K562 (cell line): ENCODE measurements around the gene GNAZ. TPM values are rescaled to one million over a fixed set of nuclear protein-coding genes. Genes with fewer than 3 reads are reported as not detected.

ENCODE experiments used
- ARID3B ChIP-seq: fragments of 250-450 bp; sonication (Bioruptor Pico); IDR thresholded peaks from 2 replicates; pipeline ENCODE4 v1.4.0; 2020; ENCODE audit warnings: borderline replicate concordance
- ARNT ChIP-seq, 2 experiments: fragments of 450-650 bp; IDR thresholded peaks; 2 replicates each; pipeline ENCODE4 v1.6.1; 2016; ENCODE audit warnings: mild to moderate bottlenecking in 1 of 2
- BCL6 ChIP-seq: fragments of 250-450 bp; sonication (Bioruptor Pico); IDR thresholded peaks from 2 replicates; pipeline ENCODE4 v1.4.0; 2020
- C11orf30 ChIP-seq: fragments of 450-650 bp; IDR thresholded peaks from 2 replicates; pipeline ENCODE4 v1.6.1; 2016; ENCODE audit warnings: low read depth, mild to moderate bottlenecking
- ERF ChIP-seq: fragments of 450-650 bp; formaldehyde crosslinking; IDR thresholded peaks from 2 replicates; pipeline ENCODE4 v1.4.0; 2020; ENCODE audit warnings: mild to moderate bottlenecking, mixed read lengths
- FOXP1 ChIP-seq: sonication (generic); formaldehyde crosslinking; IDR thresholded peaks from 2 replicates; pipeline ENCODE4 v1.8.0; 2022; ENCODE audit warnings: mild to moderate bottlenecking, missing genetic modification reagents
- HDGF ChIP-seq: fragments of 450-650 bp; IDR thresholded peaks from 2 replicates; pipeline ENCODE4 v1.6.1; 2016
- LCOR ChIP-seq: sonication (generic); formaldehyde crosslinking; IDR thresholded peaks from 2 replicates; pipeline ENCODE4 v1.8.0; 2022; ENCODE audit warnings: mild to moderate bottlenecking, missing genetic modification reagents
- MAFG ChIP-seq: fragments of 450-650 bp; conservative IDR thresholded peaks from 2 replicates; pipeline ENCODE4 v1.6.1; 2016; ENCODE audit warnings: missing genetic modification characterization, missing compliant biosample characterization
- MCM7 ChIP-seq, 2 experiments: fragments of 450-650 bp; IDR thresholded peaks; 2 replicates each; pipeline ENCODE4 v1.6.1; 2016 to 2018
- MYC ChIP-seq, 2 experiments: fragments of 250-450 bp in 1 of 2; sonication (Bioruptor Pico) in 1 of 2; IDR thresholded peaks; 2 replicates each; pipeline versions ENCODE4 v1.5.1 to v1.6.1; 2012 to 2021; ENCODE audit warnings: low read depth in 2 of 2, borderline replicate concordance in 1 of 2, improper control_type of control experiment in 1 of 2, low read length in 1 of 2, mild to moderate bottlenecking in 1 of 2, moderate library complexity in 1 of 2
- NCOA4 ChIP-seq: fragments of 450-650 bp; IDR thresholded peaks from 2 replicates; pipeline ENCODE4 v1.6.1; 2018; ENCODE audit warnings: mild to moderate bottlenecking; ENCODE audit not compliant: partially characterized antibody
- NUFIP1 ChIP-seq: fragments of 450-650 bp; IDR thresholded peaks from 2 replicates; pipeline ENCODE4 v1.6.1; 2018; ENCODE audit not compliant: partially characterized antibody
- POLR2B ChIP-seq: fragments of 450-650 bp; IDR thresholded peaks from 2 replicates; pipeline ENCODE4 v1.6.1; 2018; ENCODE audit warnings: low read depth; ENCODE audit not compliant: partially characterized antibody
- SMAD1 ChIP-seq: fragments of 150-350 bp; IDR thresholded peaks from 2 replicates; pipeline ENCODE4 v1.6.1; 2014; ENCODE audit warnings: low read length, low read depth; ENCODE audit not compliant: partially characterized antibody
- SMARCB1 ChIP-seq: IDR thresholded peaks from 2 replicates; pipeline ENCODE4 v1.6.1; 2011; ENCODE audit warnings: improper control_type of control experiment, low read depth; ENCODE audit not compliant: insufficient read length
- SMARCE1 ChIP-seq: fragments of 450-650 bp; IDR thresholded peaks from 2 replicates; pipeline ENCODE4 v1.7.1; 2016; ENCODE audit warnings: mild to moderate bottlenecking
- SREBF2 ChIP-seq: sonication (generic); formaldehyde crosslinking; IDR thresholded peaks from 2 replicates; pipeline ENCODE4 v1.4.0; 2020; ENCODE audit warnings: mild to moderate bottlenecking, missing genetic modification reagents
- TAF15 ChIP-seq: fragments of 200-400 bp; formaldehyde crosslinking; IDR thresholded peaks from 2 replicates; pipeline ENCODE4 v1.6.1; 2017; ENCODE audit warnings: mild to moderate bottlenecking, low read depth, low read length, moderate library complexity
- ZC3H11A ChIP-seq: IDR thresholded peaks from 2 replicates; pipeline ENCODE4 v1.6.1; 2012; ENCODE audit warnings: low read depth, low read length, improper control_type of control experiment
- ZFP1 ChIP-seq: fragments of 450-650 bp; formaldehyde crosslinking; IDR thresholded peaks from 2 replicates; pipeline ENCODE4 v1.4.0; 2020; ENCODE audit warnings: mild to moderate bottlenecking, mixed read lengths
- ZNF184 ChIP-seq: sonication (generic); formaldehyde crosslinking; IDR thresholded peaks from 2 replicates; pipeline ENCODE4 v1.5.0; 2020; ENCODE audit warnings: missing genetic modification reagents
- ZNF551 ChIP-seq: fragments of 250-450 bp; sonication (Bioruptor Pico); IDR thresholded peaks from 2 replicates; pipeline ENCODE4 v1.5.0; 2021; ENCODE audit warnings: mild to moderate bottlenecking, moderate library complexity
- ZNF764 ChIP-seq: fragments of 250-450 bp; sonication (Bioruptor Pico); IDR thresholded peaks from 2 replicates; pipeline ENCODE4 v1.4.0; 2020; ENCODE audit warnings: low read depth, mild to moderate bottlenecking, moderate library complexity
- polyA plus RNA-seq, 8 experiments: library from polyadenylated mRNA; depleted of rRNA in 4 of 8; stranded (reverse) in 5 of 8; unstranded in 3 of 8; fragments of >200 nt; fragmentation: Nextera tagmentation in 2 of 8; fragmentation: Illumina TruSeq in 1 of 8; extraction: Ambion mirVana in 2 of 8; extraction: Trizol in 1 of 8; gene quantifications; 2 replicates each; pipeline versions ENCODE4 v1.2.1 to v1.2.3, GENCODE V29; 2011 to 2014; ENCODE audit warnings: inconsistent platforms in 1 of 8, missing spikeins in 1 of 8
- total RNA-seq, 7 experiments: library from RNA; depleted of rRNA in 6 of 7; stranded (reverse); fragments of >200 nt in 6 of 7; fragmentation: Illumina TruSeq in 2 of 7; extraction: Trizol in 2 of 7; gene quantifications; 2 replicates each; pipeline versions ENCODE4 v1.2.1 to v1.2.3, GENCODE V29; 2011 to 2021; ENCODE audit warnings: low replicate concordance in 1 of 7
- TF ChIP-seq, protein P1 (sequence below): sonication (generic); formaldehyde crosslinking; IDR thresholded peaks from 2 replicates; pipeline ENCODE4 v1.5.0; 2020; ENCODE audit warnings: missing genetic modification reagents
- TF ChIP-seq, protein P2 (sequence below): sonication (generic); formaldehyde crosslinking; IDR thresholded peaks from 2 replicates; pipeline ENCODE4 v1.8.0; 2022; ENCODE audit warnings: missing genetic modification reagents, mild to moderate bottlenecking, borderline replicate concordance

GNAZ gene
- total and polyA plus RNA-seq, 9 of the 15 experiments (the other 6 are each of a cell fraction or from before 2014, with no cell fraction given) = 0.04 to 0.22 (median 0.13) TPM; not detected in 3

DNA sequence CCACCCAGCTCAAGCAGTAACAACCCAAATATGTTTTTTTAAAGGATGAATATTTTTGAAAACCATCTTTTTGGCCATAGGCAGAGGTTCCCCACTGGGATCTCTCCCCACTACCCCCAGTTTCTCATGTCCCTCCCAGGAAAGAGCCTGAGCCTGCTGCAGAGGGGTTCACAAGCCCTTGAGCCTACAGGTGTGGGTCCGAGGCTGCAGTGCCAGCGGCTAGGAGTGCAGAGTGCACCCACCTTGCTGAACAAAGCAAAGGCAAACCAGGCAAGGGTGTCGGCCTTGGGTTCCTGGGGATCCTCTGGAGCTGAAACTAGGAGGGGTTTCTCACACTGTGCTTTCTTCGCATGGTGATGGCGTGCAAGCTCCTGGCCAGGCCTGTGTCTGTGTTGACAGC, 35.0 kb downstream of the GNAZ start (continued):
- TF ChIP-seq MYC (IDR thresholded peaks at IDR 0.05; ENCODE audit: low read depth, low read length) (no peak), MYC (CRISPR knock-in tag; IDR thresholded peaks at IDR 0.05; ENCODE audit: borderline replicate concordance, low read depth) (no peak), ZNF184 (CRISPR knock-in tag) (peak; percentile 34; the same call in 1 of the 2 replicates), SREBF2 (CRISPR knock-in tag) (no peak), FOXP1 (CRISPR knock-in tag) (no peak), HDGF (no peak), ZFP1 (CRISPR knock-in tag) (no peak), SMARCE1 (no peak), ERF (CRISPR knock-in tag) (no peak), SMARCB1 (no peak), ARID3B (CRISPR knock-in tag) (no peak), MCM7 (IDR thresholded peaks at IDR 0.05) (peak in 1 of 2 experiments; percentile 75; a peak in 1 of 4 replicates), MAFG (tag) (no peak), C11orf30 (no peak), ZNF551 (CRISPR knock-in tag) (no peak), SMAD1 (no peak), ARNT (IDR thresholded peaks at IDR 0.05) (no peak), POLR2B (no peak), LCOR (CRISPR knock-in tag) (no peak), TAF15 (no peak), ZC3H11A (no peak), NCOA4 (no peak), ZNF764 (no peak), NUFIP1 (no peak), BCL6 (CRISPR knock-in tag) (no peak)
- TF ChIP-seq, protein P1, sequence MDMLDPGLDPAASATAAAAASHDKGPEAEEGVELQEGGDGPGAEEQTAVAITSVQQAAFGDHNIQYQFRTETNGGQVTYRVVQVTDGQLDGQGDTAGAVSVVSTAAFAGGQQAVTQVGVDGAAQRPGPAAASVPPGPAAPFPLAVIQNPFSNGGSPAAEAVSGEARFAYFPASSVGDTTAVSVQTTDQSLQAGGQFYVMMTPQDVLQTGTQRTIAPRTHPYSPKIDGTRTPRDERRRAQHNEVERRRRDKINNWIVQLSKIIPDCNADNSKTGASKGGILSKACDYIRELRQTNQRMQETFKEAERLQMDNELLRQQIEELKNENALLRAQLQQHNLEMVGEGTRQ (CRISPR knock-in tag) = peak; percentile 38
- TF ChIP-seq, protein P2, sequence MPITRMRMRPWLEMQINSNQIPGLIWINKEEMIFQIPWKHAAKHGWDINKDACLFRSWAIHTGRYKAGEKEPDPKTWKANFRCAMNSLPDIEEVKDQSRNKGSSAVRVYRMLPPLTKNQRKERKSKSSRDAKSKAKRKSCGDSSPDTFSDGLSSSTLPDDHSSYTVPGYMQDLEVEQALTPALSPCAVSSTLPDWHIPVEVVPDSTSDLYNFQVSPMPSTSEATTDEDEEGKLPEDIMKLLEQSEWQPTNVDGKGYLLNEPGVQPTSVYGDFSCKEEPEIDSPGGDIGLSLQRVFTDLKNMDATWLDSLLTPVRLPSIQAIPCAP (CRISPR knock-in tag) = no peak
